SK-N-SH treated with all-trans-retinoic acid at 6 μM for 48 hours (cell line): ENCODE measurements around the gene ATP5F1D.

ENCODE experiments used
- ATAC-seq: fragments of 200-7000 bp; cut with Tn5 transposase; 3 replicates; pipeline ENCODE4 v1.9.1; 2020; ENCODE audit warnings: mild to moderate bottlenecking, moderate library complexity
- ARNTL ChIP-seq: fragments of 450-650 bp; formaldehyde crosslinking; IDR thresholded peaks from 2 replicates; pipeline ENCODE4 v1.5.0; 2020; ENCODE audit warnings: low read depth, mild to moderate bottlenecking, moderate library complexity, borderline replicate concordance
- BACH2 ChIP-seq: fragments of 250-450 bp; sonication (Bioruptor Pico); IDR thresholded peaks from 2 replicates; pipeline ENCODE4 v1.9.0; 2021; ENCODE audit warnings: mild to moderate bottlenecking, borderline replicate concordance
- CSDC2 ChIP-seq: fragments of 250-450 bp; sonication (Bioruptor Pico); IDR thresholded peaks from 2 replicates; pipeline ENCODE4 v1.5.0; 2020; ENCODE audit warnings: mild to moderate bottlenecking, moderate library complexity
- CSRNP3 ChIP-seq: fragments of 250-450 bp; sonication (Bioruptor Pico); IDR thresholded peaks from 2 replicates; pipeline ENCODE4 v1.5.1; 2021; ENCODE audit warnings: mild to moderate bottlenecking, moderate library complexity
- ESRRG ChIP-seq: fragments of 250-450 bp; sonication (Bioruptor Pico); IDR thresholded peaks from 2 replicates; pipeline ENCODE4 v1.6.1; 2021; ENCODE audit warnings: mild to moderate bottlenecking
- GLIS3 ChIP-seq: fragments of 250-450 bp; sonication (Bioruptor Pico); IDR thresholded peaks from 2 replicates; pipeline ENCODE4 v1.5.0; 2020; ENCODE audit warnings: mild to moderate bottlenecking, moderate library complexity
- ISL1 ChIP-seq: fragments of 250-450 bp; sonication (Bioruptor Pico); IDR thresholded peaks from 2 replicates; pipeline ENCODE4 v2.1.2; 2022; ENCODE audit warnings: mild to moderate bottlenecking, moderate library complexity
- PATZ1 ChIP-seq: fragments of 250-450 bp; sonication (Bioruptor Pico); IDR thresholded peaks from 2 replicates; pipeline ENCODE4 v1.8.0; 2020; ENCODE audit warnings: mild to moderate bottlenecking, moderate library complexity, borderline replicate concordance
- POU6F1 ChIP-seq: fragments of 250-450 bp; sonication (Bioruptor Pico); IDR thresholded peaks from 2 replicates; pipeline ENCODE4 v1.8.0; 2021; ENCODE audit warnings: low read depth, mild to moderate bottlenecking, moderate library complexity, borderline replicate concordance
- PPARA ChIP-seq: fragments of 250-450 bp; sonication (Bioruptor Pico); IDR thresholded peaks from 2 replicates; pipeline ENCODE4 v1.5.0; 2020; ENCODE audit warnings: mild to moderate bottlenecking, borderline replicate concordance
- SNAI2 ChIP-seq: fragments of 250-450 bp; sonication (Bioruptor Pico); IDR thresholded peaks from 2 replicates; pipeline ENCODE4 v1.5.0; 2020; ENCODE audit warnings: mild to moderate bottlenecking, moderate library complexity
- TCF4 ChIP-seq: fragments of 250-450 bp; sonication (Bioruptor Pico); IDR thresholded peaks from 2 replicates; pipeline ENCODE4 v1.8.0; 2021; ENCODE audit warnings: mild to moderate bottlenecking, moderate library complexity, borderline replicate concordance
- TOX ChIP-seq: fragments of 250-450 bp; sonication (Bioruptor Pico); IDR thresholded peaks from 2 replicates; pipeline ENCODE4 v1.8.0; 2021; ENCODE audit warnings: mild to moderate bottlenecking, moderate library complexity, borderline replicate concordance
- ZC3H10 ChIP-seq: fragments of 250-450 bp; sonication (Bioruptor Pico); IDR thresholded peaks from 2 replicates; pipeline ENCODE4 v1.5.1; 2021; ENCODE audit warnings: mild to moderate bottlenecking, moderate library complexity
- ZFP3 ChIP-seq: fragments of 250-450 bp; sonication (Bioruptor Pico); IDR thresholded peaks from 2 replicates; pipeline ENCODE4 v1.5.0; 2020; ENCODE audit warnings: mild to moderate bottlenecking, moderate library complexity
- ZNF565 ChIP-seq: fragments of 450-650 bp; formaldehyde crosslinking; conservative IDR thresholded peaks from 2 replicates; pipeline ENCODE4 v1.5.0; 2020; ENCODE audit warnings: low read depth, mild to moderate bottlenecking, moderate library complexity
- ZNF70 ChIP-seq: fragments of 450-650 bp; formaldehyde crosslinking; IDR thresholded peaks from 2 replicates; pipeline ENCODE4 v1.5.0; 2020; ENCODE audit warnings: mild to moderate bottlenecking, moderate library complexity
- ZNF8 ChIP-seq: fragments of 450-650 bp; formaldehyde crosslinking; IDR thresholded peaks from 2 replicates; pipeline ENCODE4 v1.5.0; 2020; ENCODE audit warnings: mild to moderate bottlenecking, moderate library complexity

The ATP5F1D gene

GRCh38 chr19:1261798-1262622 lies 20.5 kb downstream of the ATP5F1D start (continued):
- TF ChIP-seq BACH2 (CRISPR knock-in tag) (no peak), PPARA (no peak), CSRNP3 (CRISPR knock-in tag) (no peak), TOX (CRISPR knock-in tag) (no peak)

- no peak for ATAC-seq
Measured at GRCh38 chr19:1262623-1263123, 21.1 kb downstream of the ATP5F1D start.

GRCh38 chr19:1263188-1263587 lies 21.6 kb downstream of the ATP5F1D start:
- no peak for ATAC-seq
- TF ChIP-seq CSDC2 (no peak), SNAI2 (CRISPR knock-in tag) (no peak), PATZ1 (no peak), CSRNP3 (CRISPR knock-in tag) (no peak), ZC3H10 (CRISPR knock-in tag) (no peak), ZNF565 (no peak), ISL1 (no peak), ESRRG (CRISPR knock-in tag) (no peak), ZNF70 (no peak), PPARA (no peak), POU6F1 (CRISPR knock-in tag) (no peak)

More at GRCh38 chr19:1262623-1263123, 21.1 kb downstream of the ATP5F1D start:
- no peak for TF ChIP-seq ISL1
- no peak for TF ChIP-seq ZFP3
- no peak for TF ChIP-seq ZNF565
- TF ChIP-seq PPARA, result no peak
- TF ChIP-seq TCF4 (CRISPR knock-in tag), result no peak
- no peak for TF ChIP-seq SNAI2 (CRISPR knock-in tag)
- TF ChIP-seq CSDC2, result no peak
- TF ChIP-seq CSRNP3 (CRISPR knock-in tag), result no peak
- no peak for TF ChIP-seq ARNTL (CRISPR knock-in tag)
- TF ChIP-seq TOX (CRISPR knock-in tag), result no peak
- TF ChIP-seq POU6F1 (CRISPR knock-in tag), result no peak
- TF ChIP-seq GLIS3 (CRISPR knock-in tag), result no peak
- TF ChIP-seq ZNF8, result no peak
- no peak for TF ChIP-seq BACH2 (CRISPR knock-in tag)
- no peak for TF ChIP-seq PATZ1
- no peak for TF ChIP-seq ZNF70
- TF ChIP-seq ZC3H10 (CRISPR knock-in tag), result no peak
- TF ChIP-seq, all 23 proteins: peak for 0
